Left kidney (tissue), 2 donors: ENCODE results near the gene CRACR2B. TPM values are rescaled to one million over a fixed set of nuclear protein-coding genes. Genes with fewer than 3 reads are reported as not detected.

Source experiments
- DNase-seq: peaks from one replicate; pipeline ENCODE4 v3.0.0-alpha.2; 2013
- polyA plus RNA-seq: library from polyadenylated mRNA; unstranded; fragments of 120-200 nt; gene quantifications from one replicate; pipeline ENCODE4 v1.2.1, GENCODE V29; 2013; ENCODE audit not compliant: insufficient read length

Gene CRACR2B
- polyA plus RNA-seq, 1 donor = 9.9 TPM

- no peak for DNase-seq
These were observed 2.1 kb upstream of the CRACR2B start for GRCh38 chr11:825366-826226.

GRCh38 chr11:826227-826621 is 1.5 kb upstream of the CRACR2B start:
- DNase-seq = no peak

- no peak for DNase-seq
These were observed 928 bp upstream of the CRACR2B start for GRCh38 chr11:826836-827145.

GRCh38 chr11:827146-827896 is 398 bp upstream of the CRACR2B start:
- no peak for DNase-seq

GRCh38 chr11:828506-829175 is 922 bp downstream of the CRACR2B start:
- DNase-seq = no peak

- DNase-seq = no peak
These were observed 1.6 kb downstream of the CRACR2B start for GRCh38 chr11:829176-829846.

GRCh38 chr11:829847-830294 is 2.2 kb downstream of the CRACR2B start:
- DNase-seq = no peak

- no peak for DNase-seq
These were observed 2.8 kb downstream of the CRACR2B start for GRCh38 chr11:830295-831117.

GRCh38 chr11:831118-831864 is 3.6 kb downstream of the CRACR2B start:
- DNase-seq = no peak

GRCh38 chr11:831961-832528 is 4.3 kb downstream of the CRACR2B start:
- DNase-seq = no peak

GRCh38 chr11:832529-833113 is 4.9 kb downstream of the CRACR2B start, which contains the start of gene CD151:
CD151 (plus strand) TSS chr11:832952; CDS start chr11:836070, 3,118 bp downstream.
- no peak for DNase-seq

- no peak for DNase-seq
These were observed 5.5 kb downstream of the CRACR2B start for GRCh38 chr11:833114-833791.

GRCh38 chr11:833849-834311 is 6.2 kb downstream of the CRACR2B start:
- DNase-seq = no peak

- DNase-seq = no peak
These were observed 6.9 kb downstream of the CRACR2B start for GRCh38 chr11:834371-835316.

- DNase-seq = no peak
These were observed 8.6 kb downstream of the CRACR2B start for GRCh38 chr11:836274-836673.

- DNase-seq = no peak
These were observed 9.0 kb downstream of the CRACR2B start for GRCh38 chr11:836700-837099.

- DNase-seq = no peak
These were observed 9.7 kb downstream of the CRACR2B start for GRCh38 chr11:837189-837989.
